SH-SY5Y (cell line): ENCODE data around the gene DEPDC7.

Experiments used
- GATA2 ChIP-seq: IDR thresholded peaks from 2 replicates; pipeline ENCODE4 v1.6.1; 2011; ENCODE audit warnings: mild to moderate bottlenecking, low read depth, low read length
- GATA3 ChIP-seq: IDR thresholded peaks from 2 replicates; pipeline ENCODE4 v1.6.1; 2011; ENCODE audit warnings: low read depth, mild to moderate bottlenecking, low read length, moderate library complexity

- no peak for TF ChIP-seq GATA2
- TF ChIP-seq GATA3, result no peak
Observed at GRCh38 chr11:33040033-33040861, 24.6 kb downstream of the DEPDC7 start.
